Measurements from ENCODE around the gene ENO3. TPM values are rescaled to one million over a fixed set of nuclear protein-coding genes. Genes with fewer than 3 reads are reported as not detected.

The ENO3 gene
- total and polyA plus RNA-seq, 10 of the 15 experiments (the other 5 are each of a cell fraction or from before 2014, with no cell fraction given): 6.8 to 28.4 (median 17.0) TPM

DNA sequence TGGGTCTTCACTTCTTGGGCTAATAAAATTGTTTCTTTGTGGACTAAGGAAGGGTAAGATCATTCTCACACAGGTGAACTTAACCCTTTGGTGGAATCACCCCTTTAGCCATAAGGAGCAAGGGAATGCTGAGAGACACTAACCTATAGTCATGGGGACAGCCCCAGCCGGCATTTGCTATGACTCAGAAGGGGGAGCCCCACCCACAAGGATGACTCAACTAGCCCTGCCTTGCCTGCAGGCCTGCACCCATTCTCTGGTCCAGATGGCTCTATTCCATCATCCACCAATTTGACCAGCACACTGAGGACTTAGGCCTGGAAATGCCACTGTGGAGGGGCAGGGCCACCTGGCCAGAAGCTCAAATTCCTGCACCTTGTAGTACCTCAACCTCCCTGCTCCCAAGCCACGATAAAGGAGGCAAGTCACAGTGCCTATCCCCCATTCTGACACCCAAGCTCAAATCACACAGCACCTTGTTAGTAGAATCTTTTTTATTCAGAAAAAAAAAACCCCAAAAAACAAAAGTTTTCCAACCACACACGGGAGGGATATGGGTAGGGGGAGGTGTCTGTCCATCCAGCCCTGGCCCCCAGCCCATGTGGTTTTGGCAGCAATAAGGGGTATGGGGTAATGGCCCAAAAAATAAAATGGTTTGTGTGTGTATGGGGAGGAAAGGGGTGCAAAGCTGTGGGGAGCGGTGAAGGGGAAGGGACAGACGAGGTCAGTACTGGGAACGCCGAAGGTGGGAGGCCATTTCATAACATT is 5.6 kb upstream of the ENO3 start (continued):
- TF ChIP-seq ATF7 (IDR thresholded peaks at IDR 0.05; ENCODE audit: low read depth) (peak; percentile 72), ETV6 (conservative IDR thresholded peaks at IDR 0.05 in 1 of 2, IDR thresholded peaks at IDR 0.05 in 1 of 2; ENCODE audit: borderline replicate concordance in 1 of 2, low read depth in 1 of 2) (peak in 1 of 2 experiments; percentile 53; a peak in 2 of 4 replicates), PKNOX1 (IDR thresholded peaks at IDR 0.05) (no peak), MYC (IDR thresholded peaks at IDR 0.05; ENCODE audit: insufficient read depth, insufficient read length, insufficient replicate concordance, low read length, severe bottlenecking) (no peak), PAX5 (IDR thresholded peaks at IDR 0.05; ENCODE audit: borderline replicate concordance, low read depth, low read length) (peak; percentile 94), NFXL1 (IDR thresholded peaks at IDR 0.05; ENCODE audit: borderline replicate concordance) (no peak), ELK1 (IDR thresholded peaks at IDR 0.05; ENCODE audit: low read depth, low read length) (no peak; the same call in 1 of the 2 replicates), ATF2 (IDR thresholded peaks at IDR 0.05; ENCODE audit: low read length) (no peak), CHD4 (IDR thresholded peaks at IDR 0.05) (no peak), TARDBP (IDR thresholded peaks at IDR 0.05; ENCODE audit: borderline replicate concordance) (0 out of 2 replicates have a peak, but pooled peaks have one; percentile 8), ZNF274 (IDR thresholded peaks at IDR 0.05; ENCODE audit: insufficient read depth, insufficient read length) (no peak), RFX5 (IDR thresholded peaks at IDR 0.05; ENCODE audit: low read depth, low read length) (no peak), CHD2 (IDR thresholded peaks at IDR 0.05; ENCODE audit: borderline replicate concordance, low read depth, low read length) (0 out of 2 replicates have a peak, but pooled peaks have one; percentile 42)
- TF ChIP-seq, protein P1, sequence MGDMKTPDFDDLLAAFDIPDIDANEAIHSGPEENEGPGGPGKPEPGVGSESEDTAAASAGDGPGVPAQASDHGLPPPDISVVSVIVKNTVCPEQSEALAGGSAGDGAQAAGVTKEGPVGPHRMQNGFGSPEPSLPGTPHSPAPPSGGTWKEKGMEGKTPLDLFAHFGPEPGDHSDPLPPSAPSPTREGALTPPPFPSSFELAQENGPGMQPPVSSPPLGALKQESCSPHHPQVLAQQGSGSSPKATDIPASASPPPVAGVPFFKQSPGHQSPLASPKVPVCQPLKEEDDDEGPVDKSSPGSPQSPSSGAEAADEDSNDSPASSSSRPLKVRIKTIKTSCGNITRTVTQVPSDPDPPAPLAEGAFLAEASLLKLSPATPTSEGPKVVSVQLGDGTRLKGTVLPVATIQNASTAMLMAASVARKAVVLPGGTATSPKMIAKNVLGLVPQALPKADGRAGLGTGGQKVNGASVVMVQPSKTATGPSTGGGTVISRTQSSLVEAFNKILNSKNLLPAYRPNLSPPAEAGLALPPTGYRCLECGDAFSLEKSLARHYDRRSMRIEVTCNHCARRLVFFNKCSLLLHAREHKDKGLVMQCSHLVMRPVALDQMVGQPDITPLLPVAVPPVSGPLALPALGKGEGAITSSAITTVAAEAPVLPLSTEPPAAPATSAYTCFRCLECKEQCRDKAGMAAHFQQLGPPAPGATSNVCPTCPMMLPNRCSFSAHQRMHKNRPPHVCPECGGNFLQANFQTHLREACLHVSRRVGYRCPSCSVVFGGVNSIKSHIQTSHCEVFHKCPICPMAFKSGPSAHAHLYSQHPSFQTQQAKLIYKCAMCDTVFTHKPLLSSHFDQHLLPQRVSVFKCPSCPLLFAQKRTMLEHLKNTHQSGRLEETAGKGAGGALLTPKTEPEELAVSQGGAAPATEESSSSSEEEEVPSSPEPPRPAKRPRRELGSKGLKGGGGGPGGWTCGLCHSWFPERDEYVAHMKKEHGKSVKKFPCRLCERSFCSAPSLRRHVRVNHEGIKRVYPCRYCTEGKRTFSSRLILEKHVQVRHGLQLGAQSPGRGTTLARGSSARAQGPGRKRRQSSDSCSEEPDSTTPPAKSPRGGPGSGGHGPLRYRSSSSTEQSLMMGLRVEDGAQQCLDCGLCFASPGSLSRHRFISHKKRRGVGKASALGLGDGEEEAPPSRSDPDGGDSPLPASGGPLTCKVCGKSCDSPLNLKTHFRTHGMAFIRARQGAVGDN (IDR thresholded peaks at IDR 0.05): peak; percentile 40
- TF ChIP-seq, protein P2, sequence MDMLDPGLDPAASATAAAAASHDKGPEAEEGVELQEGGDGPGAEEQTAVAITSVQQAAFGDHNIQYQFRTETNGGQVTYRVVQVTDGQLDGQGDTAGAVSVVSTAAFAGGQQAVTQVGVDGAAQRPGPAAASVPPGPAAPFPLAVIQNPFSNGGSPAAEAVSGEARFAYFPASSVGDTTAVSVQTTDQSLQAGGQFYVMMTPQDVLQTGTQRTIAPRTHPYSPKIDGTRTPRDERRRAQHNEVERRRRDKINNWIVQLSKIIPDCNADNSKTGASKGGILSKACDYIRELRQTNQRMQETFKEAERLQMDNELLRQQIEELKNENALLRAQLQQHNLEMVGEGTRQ (IDR thresholded peaks at IDR 0.05; ENCODE audit: borderline replicate concordance, low read depth, low read length): no peak; the same call in 1 of the 2 replicates
- TF ChIP-seq, protein P3, sequence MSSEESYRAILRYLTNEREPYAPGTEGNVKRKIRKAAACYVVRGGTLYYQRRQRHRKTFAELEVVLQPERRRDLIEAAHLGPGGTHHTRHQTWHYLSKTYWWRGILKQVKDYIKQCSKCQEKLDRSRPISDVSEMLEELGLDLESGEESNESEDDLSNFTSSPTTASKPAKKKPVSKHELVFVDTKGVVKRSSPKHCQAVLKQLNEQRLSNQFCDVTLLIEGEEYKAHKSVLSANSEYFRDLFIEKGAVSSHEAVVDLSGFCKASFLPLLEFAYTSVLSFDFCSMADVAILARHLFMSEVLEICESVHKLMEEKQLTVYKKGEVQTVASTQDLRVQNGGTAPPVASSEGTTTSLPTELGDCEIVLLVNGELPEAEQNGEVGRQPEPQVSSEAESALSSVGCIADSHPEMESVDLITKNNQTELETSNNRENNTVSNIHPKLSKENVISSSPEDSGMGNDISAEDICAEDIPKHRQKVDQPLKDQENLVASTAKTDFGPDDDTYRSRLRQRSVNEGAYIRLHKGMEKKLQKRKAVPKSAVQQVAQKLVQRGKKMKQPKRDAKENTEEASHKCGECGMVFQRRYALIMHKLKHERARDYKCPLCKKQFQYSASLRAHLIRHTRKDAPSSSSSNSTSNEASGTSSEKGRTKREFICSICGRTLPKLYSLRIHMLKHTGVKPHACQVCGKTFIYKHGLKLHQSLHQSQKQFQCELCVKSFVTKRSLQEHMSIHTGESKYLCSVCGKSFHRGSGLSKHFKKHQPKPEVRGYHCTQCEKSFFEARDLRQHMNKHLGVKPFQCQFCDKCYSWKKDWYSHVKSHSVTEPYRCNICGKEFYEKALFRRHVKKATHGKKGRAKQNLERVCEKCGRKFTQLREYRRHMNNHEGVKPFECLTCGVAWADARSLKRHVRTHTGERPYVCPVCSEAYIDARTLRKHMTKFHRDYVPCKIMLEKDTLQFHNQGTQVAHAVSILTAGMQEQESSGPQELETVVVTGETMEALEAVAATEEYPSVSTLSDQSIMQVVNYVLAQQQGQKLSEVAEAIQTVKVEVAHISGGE (CRISPR knock-in tag; IDR thresholded peaks at IDR 0.05): no peak
